Thoracic aorta (tissue), 2 donors: Measurements from ENCODE around the gene MAGI1. TPM values are rescaled to one million over a fixed set of nuclear protein-coding genes. Genes with fewer than 3 reads are reported as not detected.

Source experiments
- ATAC-seq: fragments of 150-250 bp; one replicate; pipeline ENCODE4 v1.8.0; 2017; ENCODE audit warnings: low read depth; ENCODE audit not compliant: insufficient number of reproducible peaks, low FRiP score
- DNase-seq: peaks from one replicate; pipeline ENCODE4 v3.0.0-alpha.2; 2020; ENCODE audit warnings: low spot score
- H3K27ac ChIP-seq, 2 donors: fragments of 200-600 bp; sonication (generic); 1 replicate in 1 of 2; 2 replicates in 1 of 2; pipeline ENCODE4 v1.5.1; 2016; ENCODE audit warnings: mild to moderate bottlenecking in 2 of 2, moderate library complexity in 2 of 2
- H3K27me3 ChIP-seq: fragments of 200-600 bp; sonication (generic); replicated peaks from 2 replicates; pipeline ENCODE4 v1.6.0; 2016; ENCODE audit warnings: mild to moderate bottlenecking; ENCODE audit not compliant: insufficient read depth
- H3K36me3 ChIP-seq: fragments of 200-600 bp; sonication (generic); one replicate; pipeline ENCODE4 v1.5.1; 2016
- H3K4me1 ChIP-seq, 2 donors: fragments of 200-600 bp; sonication (generic); 1 replicate in 1 of 2; 2 replicates in 1 of 2; pipeline versions ENCODE4 v1.5.1 to v1.6.0; 2016; ENCODE audit warnings: low read depth in 2 of 2, mild to moderate bottlenecking in 1 of 2; ENCODE audit not compliant: control insufficient read depth in 1 of 2
- H3K4me3 ChIP-seq: fragments of 200-600 bp; sonication (generic); 2 replicates; pipeline ENCODE4 v1.5.1; 2016; ENCODE audit warnings: mild to moderate bottlenecking
- H3K9me3 ChIP-seq: fragments of 200-600 bp; sonication (generic); 2 replicates; pipeline ENCODE4 v1.5.1; 2016
- CTCF ChIP-seq: fragments of 200-600 bp; sonication (generic); IDR thresholded peaks from one replicate; pipeline ENCODE4 v1.5.1; 2019; ENCODE audit warnings: antibody characterized with exemption
- total RNA-seq, 2 donors: library from RNA; depleted of rRNA; stranded (reverse); fragments of >200 nt; gene quantifications; one replicate each; pipeline versions ENCODE4 v1.1.0 to v1.2.3, GENCODE V29; 2016

MAGI1 gene
- total RNA-seq, 2 donors from 2014 or later, result 48.2 to 88.5 TPM

GRCh38 chr3:65888980-65889706 is 149.6 kb downstream of the MAGI1 start:
- no peaks in the 10 kb centered on the region for H3K9me3 ChIP-seq
- peak overlapping the region; percentile 51 for H3K4me3 ChIP-seq
- peak; percentile 37 for DNase-seq
- peak overlapping the region; percentile 79 to 86 for H3K27ac ChIP-seq
- ATAC-seq, result peak; percentile 89
- H3K27me3 ChIP-seq, result no peaks in the 10 kb centered on the region
- H3K36me3 ChIP-seq, result no peaks in the 10 kb centered on the region
- TF ChIP-seq CTCF, result no peak
- peaks cover 23 to 54% of the 10 kb centered on the region in 2 donors for H3K4me1 ChIP-seq

- Histone ChIP-seq H3K4me1 (peaks cover 16 to 54% of the 10 kb centered on the region in 2 donors), H3K27me3 (no peaks in the 10 kb centered on the region), H3K9me3 (no peaks in the 10 kb centered on the region), H3K27ac (peak overlapping the region; percentile 79 to 86), H3K36me3 (no peaks in the 10 kb centered on the region), H3K4me3 (no peak overlapping the region)
- no peak for TF ChIP-seq CTCF
- ATAC-seq (no peak), DNase-seq (no peak)
Measured at GRCh38 chr3:65888196-65888595, 150.5 kb downstream of the MAGI1 start.

GRCh38 chr3:65886391-65886790 is 152.3 kb downstream of the MAGI1 start:
- no peak overlapping the region for H3K4me3 ChIP-seq
- H3K4me1 ChIP-seq, result peaks cover 16 to 51% of the 10 kb centered on the region in 2 donors
- H3K27ac ChIP-seq, result no peak overlapping the region
- no peaks in the 10 kb centered on the region for H3K36me3 ChIP-seq
- DNase-seq (no peak), ATAC-seq (no peak)
- H3K9me3 ChIP-seq, result no peaks in the 10 kb centered on the region
- H3K27me3 ChIP-seq, result no peaks in the 10 kb centered on the region
- TF ChIP-seq CTCF, result no peak

GRCh38 chr3:65884071-65884470 is 154.6 kb downstream of the MAGI1 start:
- H3K36me3 ChIP-seq, result no peaks in the 10 kb centered on the region
- H3K27me3 ChIP-seq, result no peaks in the 10 kb centered on the region
- DNase-seq (no peak), ATAC-seq (no peak)
- H3K9me3 ChIP-seq, result no peaks in the 10 kb centered on the region
- peaks cover 2 to 32% of the 10 kb centered on the region in 2 donors for H3K4me1 ChIP-seq
- TF ChIP-seq CTCF, result no peak
- H3K4me3 ChIP-seq, result peak overlapping the region; percentile 28
- no peak overlapping the region for H3K27ac ChIP-seq

GRCh38 chr3:65883613-65884012 is 155.1 kb downstream of the MAGI1 start:
- H3K27ac ChIP-seq, result no peak overlapping the region
- H3K27me3 ChIP-seq, result no peaks in the 10 kb centered on the region
- no peak for TF ChIP-seq CTCF
- peak overlapping the region; percentile 28 for H3K4me3 ChIP-seq
- peaks cover 1 to 27% of the 10 kb centered on the region in 2 donors for H3K4me1 ChIP-seq
- ATAC-seq (no peak), DNase-seq (no peak)
- no peaks in the 10 kb centered on the region for H3K36me3 ChIP-seq
- no peaks in the 10 kb centered on the region for H3K9me3 ChIP-seq
